GM12892 (cell line): ENCODE measurements around the gene GFPT2.

Source experiments
- POLR2A ChIP-seq: IDR thresholded peaks from 2 replicates; pipeline ENCODE4 v1.6.1; 2011; ENCODE audit warnings: low read depth, low read length, control low read depth
- POLR2AphosphoS5 ChIP-seq: IDR thresholded peaks from 2 replicates; pipeline ENCODE4 v1.6.1; 2011; ENCODE audit warnings: low read depth, low read length, control low read depth
- TAF1 ChIP-seq: IDR thresholded peaks from 2 replicates; pipeline ENCODE4 v1.6.1; 2011; ENCODE audit warnings: low read depth, mild to moderate bottlenecking, control low read depth, low read length, borderline replicate concordance

DNA sequence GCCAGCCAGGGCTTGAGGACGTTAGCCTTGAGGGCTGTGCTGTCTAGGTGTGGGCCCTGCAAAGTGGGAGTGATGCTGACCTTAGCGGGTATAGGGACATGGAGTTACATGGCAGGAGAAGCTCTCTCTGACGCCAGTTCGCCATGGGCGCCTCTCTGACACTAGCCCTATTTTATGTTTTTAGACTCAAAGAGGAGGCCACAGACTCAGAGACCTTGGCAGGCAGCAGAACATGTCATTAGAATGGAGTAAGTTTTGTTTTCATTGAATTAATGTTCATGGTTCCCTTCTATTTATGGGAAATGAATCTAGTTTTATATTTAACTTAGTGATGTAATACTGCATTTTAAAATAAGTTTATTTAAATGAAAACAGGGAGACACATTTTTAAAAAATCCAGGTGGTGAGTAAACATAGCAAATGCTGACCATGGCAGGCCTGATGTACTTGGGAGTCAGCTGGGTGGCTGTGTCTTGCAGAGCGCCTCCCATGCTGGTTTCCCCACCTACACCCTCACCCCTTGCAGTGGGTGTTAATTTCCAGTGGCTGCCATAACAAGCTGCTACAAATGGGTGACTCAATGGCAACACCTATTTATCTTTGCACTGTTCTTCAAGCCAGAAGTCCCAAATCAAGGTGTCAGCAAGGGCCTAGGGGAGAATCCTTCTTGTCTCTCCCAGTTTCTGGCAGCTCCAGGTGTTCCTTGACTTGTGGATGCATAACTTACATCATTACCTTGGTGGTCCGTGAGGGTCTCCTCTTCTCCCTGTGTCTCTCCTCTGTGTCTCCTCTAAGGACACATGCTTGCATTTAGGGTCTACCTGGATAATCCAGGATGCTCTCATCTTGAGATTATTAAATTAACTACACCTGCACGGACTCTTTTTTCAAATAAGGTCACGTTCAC is 25.6 kb upstream of the GFPT2 start:
- no peak for TF ChIP-seq TAF1
- TF ChIP-seq POLR2A = no peak
- TF ChIP-seq POLR2AphosphoS5 = no peak
